Nephron (organoid): Measurements from ENCODE around the gene CCL14.

Experiments used
- H3K27ac Mint-ChIP-seq, 3 experiments: 2 replicates each; pipeline ENCODE4 v1.8.0; 2020; ENCODE audit warnings: mixed read lengths in 3 of 3, mild to moderate bottlenecking in 2 of 3, moderate library complexity in 1 of 3
- H3K27me3 Mint-ChIP-seq: 2 replicates; pipeline ENCODE4 v1.8.0; 2021; ENCODE audit warnings: low read depth, mild to moderate bottlenecking, moderate library complexity, mixed read lengths
- H3K36me3 Mint-ChIP-seq: 2 replicates; pipeline ENCODE4 v1.8.0; 2020; ENCODE audit warnings: low read depth, mixed read lengths
- H3K4me1 Mint-ChIP-seq: 2 replicates; pipeline ENCODE4 v1.8.0; 2020; ENCODE audit warnings: mixed read lengths
- H3K4me3 Mint-ChIP-seq, 3 experiments: 2 replicates each; pipeline ENCODE4 v1.8.0; 2020; ENCODE audit warnings: mild to moderate bottlenecking in 3 of 3, mixed read lengths in 3 of 3, moderate library complexity in 2 of 3
- H3K9me3 Mint-ChIP-seq: 2 replicates; pipeline ENCODE4 v1.8.0; 2020; ENCODE audit warnings: mixed read lengths
- TF ChIP-seq, protein P1 (sequence below), 3 experiments: fragments of 200-600 bp; sonication (generic); IDR thresholded peaks; one replicate each; pipeline ENCODE4 v1.5.0; 2021; ENCODE audit warnings: antibody characterized with exemption in 3 of 3; ENCODE audit not compliant: unreplicated experiment in 3 of 3

The CCL14 gene

DNA sequence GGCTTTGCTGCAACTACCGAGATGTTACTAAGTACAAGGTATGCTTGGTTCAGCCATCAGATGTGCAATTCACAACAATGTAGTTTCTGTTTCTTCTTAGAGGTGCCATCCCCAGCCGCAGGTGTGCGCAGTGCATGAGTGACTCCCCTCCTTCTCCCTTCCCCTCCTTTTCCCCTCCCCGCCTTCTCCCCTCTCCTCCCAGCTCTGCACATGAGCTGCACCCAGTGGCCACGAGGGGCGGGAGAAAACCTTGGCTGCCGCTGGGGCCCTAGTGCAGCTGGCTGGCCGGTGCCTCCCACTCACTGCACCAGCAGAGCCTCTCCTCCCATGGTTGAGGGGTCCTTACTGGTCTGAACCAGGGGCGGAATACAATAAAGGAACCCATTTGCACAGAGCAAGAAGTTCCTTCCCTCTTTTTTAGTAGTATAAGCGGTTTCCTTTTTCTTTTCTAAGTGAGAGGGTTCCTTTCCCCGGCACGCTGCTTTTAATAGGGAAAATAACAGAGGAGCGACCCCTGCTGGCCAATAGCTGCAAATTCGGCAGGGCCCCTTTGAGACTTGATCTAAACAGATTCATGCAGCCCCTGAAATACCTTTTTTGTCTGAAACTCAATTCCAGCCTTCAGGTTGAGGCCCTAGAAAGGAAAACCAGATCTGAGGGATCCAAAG is 22.6 kb upstream of the CCL14 start:
- H3K27me3 Mint-ChIP-seq = peaks cover 24% of the 10 kb centered on the region
- H3K4me1 Mint-ChIP-seq = peaks cover 4% of the 10 kb centered on the region
- H3K27ac Mint-ChIP-seq = no peak overlapping the region
- H3K9me3 Mint-ChIP-seq = peaks cover 28% of the 10 kb centered on the region
- no peaks in the 10 kb centered on the region for H3K36me3 Mint-ChIP-seq
- TF ChIP-seq, protein P1, sequence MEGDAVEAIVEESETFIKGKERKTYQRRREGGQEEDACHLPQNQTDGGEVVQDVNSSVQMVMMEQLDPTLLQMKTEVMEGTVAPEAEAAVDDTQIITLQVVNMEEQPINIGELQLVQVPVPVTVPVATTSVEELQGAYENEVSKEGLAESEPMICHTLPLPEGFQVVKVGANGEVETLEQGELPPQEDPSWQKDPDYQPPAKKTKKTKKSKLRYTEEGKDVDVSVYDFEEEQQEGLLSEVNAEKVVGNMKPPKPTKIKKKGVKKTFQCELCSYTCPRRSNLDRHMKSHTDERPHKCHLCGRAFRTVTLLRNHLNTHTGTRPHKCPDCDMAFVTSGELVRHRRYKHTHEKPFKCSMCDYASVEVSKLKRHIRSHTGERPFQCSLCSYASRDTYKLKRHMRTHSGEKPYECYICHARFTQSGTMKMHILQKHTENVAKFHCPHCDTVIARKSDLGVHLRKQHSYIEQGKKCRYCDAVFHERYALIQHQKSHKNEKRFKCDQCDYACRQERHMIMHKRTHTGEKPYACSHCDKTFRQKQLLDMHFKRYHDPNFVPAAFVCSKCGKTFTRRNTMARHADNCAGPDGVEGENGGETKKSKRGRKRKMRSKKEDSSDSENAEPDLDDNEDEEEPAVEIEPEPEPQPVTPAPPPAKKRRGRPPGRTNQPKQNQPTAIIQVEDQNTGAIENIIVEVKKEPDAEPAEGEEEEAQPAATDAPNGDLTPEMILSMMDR (IDR thresholded peaks at IDR 0.05; ENCODE audit: unreplicated experiment in 3 of 3) = no peak
- H3K4me3 Mint-ChIP-seq = no peak overlapping the region

DNA sequence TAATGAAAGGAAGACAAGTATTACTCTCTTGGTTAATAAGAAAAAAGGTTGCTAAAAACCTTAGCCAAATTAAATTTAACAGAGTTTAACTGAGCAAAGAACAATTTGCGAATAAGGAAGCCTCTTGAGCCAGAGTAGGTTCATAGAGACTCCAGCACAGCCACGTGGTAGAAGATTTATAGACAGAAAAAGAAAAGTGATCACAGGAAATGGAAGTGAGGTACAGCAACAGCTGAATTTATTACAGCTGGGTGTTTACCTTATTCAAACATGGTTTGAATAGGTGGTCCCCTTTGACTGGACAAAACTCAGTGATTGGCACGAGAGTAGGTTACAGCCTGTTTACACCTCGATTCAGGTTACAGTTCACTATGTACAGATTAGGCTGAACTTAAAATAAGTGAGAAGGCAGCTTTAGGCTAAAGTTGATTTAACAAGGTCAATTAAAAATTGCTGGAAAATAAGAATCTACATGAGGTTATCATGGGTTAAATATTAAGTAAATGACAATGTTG is 18.1 kb upstream of the CCL14 start:
- Mint-ChIP-seq H3K27ac (peak overlapping the region in 1 of 3 experiments; percentile 6), H3K9me3 (peaks cover 8% of the 10 kb centered on the region), H3K36me3 (no peaks in the 10 kb centered on the region), H3K27me3 (peaks cover 10% of the 10 kb centered on the region), H3K4me1 (peaks cover 11% of the 10 kb centered on the region), H3K4me3 (no peak overlapping the region)
- TF ChIP-seq, protein P1 (IDR thresholded peaks at IDR 0.05; ENCODE audit: unreplicated experiment in 3 of 3) = no peak

DNA sequence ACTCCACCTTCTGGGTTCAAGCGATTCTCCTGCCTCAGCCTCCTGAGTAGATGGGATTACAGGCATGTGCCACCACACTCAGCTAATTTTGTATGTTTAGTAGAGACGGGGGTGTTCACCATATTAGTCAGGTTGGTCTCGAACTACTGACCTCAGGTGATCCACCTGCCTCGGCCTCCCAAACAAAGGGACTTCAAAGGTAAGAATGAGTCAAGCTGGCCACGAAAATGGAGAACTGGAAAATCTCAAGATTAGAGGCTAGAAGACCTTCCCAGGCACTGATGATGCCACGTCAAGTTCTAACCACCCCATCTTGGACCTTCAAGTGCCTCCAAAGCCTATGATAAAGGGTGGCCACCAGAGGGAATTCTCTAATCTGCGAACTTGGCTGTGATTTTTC is 16.1 kb upstream of the CCL14 start:
- H3K27me3 Mint-ChIP-seq = peaks cover 19% of the 10 kb centered on the region
- no peak overlapping the region for H3K27ac Mint-ChIP-seq
- H3K9me3 Mint-ChIP-seq = no peaks in the 10 kb centered on the region
- TF ChIP-seq, protein P1 (IDR thresholded peaks at IDR 0.05; ENCODE audit: unreplicated experiment in 3 of 3) = no peak
- H3K4me1 Mint-ChIP-seq = peaks cover 11% of the 10 kb centered on the region
- no peak overlapping the region for H3K4me3 Mint-ChIP-seq
- H3K36me3 Mint-ChIP-seq = no peaks in the 10 kb centered on the region

DNA sequence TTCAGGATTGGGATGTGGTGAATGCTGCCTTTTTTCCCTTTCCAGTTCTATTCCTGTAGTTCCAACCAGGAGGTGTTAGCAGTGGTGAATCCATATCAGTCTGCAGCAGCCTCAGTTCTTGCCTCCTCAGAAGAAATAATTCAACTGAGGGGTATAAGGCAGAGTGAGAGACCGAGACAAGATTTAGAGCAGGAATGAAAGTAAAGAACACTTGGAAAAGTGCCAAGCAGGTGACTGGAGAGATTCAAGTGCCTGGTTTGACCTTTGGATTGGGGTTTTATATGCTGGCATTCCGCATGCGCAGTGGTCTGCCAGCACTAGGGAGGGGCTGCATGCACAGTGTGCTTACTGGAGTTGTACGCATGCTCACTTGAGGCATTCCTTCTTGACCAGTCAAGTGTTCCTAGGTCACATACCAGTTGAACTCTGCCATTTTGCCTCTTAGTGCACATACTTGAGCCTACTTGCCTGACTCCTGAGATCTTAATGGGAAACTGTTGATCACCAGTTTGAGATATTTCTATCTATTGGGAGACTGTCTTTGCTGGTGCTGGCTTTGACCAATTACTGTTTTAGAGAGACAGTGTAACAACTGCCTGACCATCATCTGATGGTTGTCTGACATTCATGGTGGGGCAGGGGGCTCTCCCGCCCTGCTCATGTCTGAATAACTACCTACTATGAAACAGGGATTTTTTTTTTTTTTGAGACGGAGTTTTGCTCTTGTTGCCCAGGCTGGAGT is 15.5 kb upstream of the CCL14 start:
- H3K36me3 Mint-ChIP-seq = no peaks in the 10 kb centered on the region
- peaks cover 19% of the 10 kb centered on the region for H3K27me3 Mint-ChIP-seq
- TF ChIP-seq, protein P1 (IDR thresholded peaks at IDR 0.05; ENCODE audit: unreplicated experiment in 3 of 3) = no peak
- no peaks in the 10 kb centered on the region for H3K9me3 Mint-ChIP-seq
- H3K4me3 Mint-ChIP-seq = no peak overlapping the region
- peaks cover 11% of the 10 kb centered on the region for H3K4me1 Mint-ChIP-seq
- peak overlapping the region; percentile 46 to 91 (median 59) for H3K27ac Mint-ChIP-seq

DNA sequence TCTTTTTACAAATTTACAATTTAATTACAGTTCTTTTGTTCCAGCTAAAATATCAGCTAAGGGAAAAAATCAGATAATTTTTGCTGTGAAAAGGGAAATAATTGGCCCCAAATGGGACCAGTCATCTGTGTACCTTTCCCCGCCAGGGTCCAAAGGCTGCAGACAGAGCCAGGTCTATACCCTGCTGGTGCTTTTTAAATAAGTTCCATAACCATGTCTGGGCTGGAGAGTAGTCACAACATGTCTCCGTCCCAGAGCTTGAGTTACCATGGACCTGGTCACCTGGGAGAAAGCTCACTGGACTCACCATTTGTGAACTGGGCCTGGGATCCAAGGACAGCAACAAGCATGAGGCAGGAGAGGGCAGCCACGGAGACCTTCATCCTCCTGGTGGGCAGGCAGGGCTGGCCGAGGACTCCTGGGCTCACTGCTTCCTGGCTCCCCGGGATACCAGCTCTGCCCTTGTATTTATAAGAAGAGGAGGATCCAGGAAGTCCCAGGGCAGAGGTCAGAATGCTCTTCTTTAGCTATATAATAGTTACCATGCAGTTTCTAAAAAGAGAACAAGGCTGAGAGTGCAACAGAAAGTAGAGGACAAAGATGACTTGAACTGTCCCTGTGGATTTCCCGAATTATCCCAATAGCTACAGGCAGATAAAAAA is 14.7 kb upstream of the CCL14 start, which contains the start of gene CCL15:
Gene CCL15 (minus strand): TSS at position 444 of the 662 bp plus-strand sequence. CDS start 61 bp downstream, at position 383.
- Mint-ChIP-seq H3K27me3 (peaks cover 19% of the 10 kb centered on the region), H3K27ac (peak within 1 kb of the TSS; percentile 46 to 91 (median 59)), H3K4me1 (peaks cover 11% of the 10 kb centered on the region), H3K4me3 (peak within 1 kb of the TSS in 1 of 3 experiments; percentile 58), H3K36me3 (no peaks in the 10 kb centered on the region), H3K9me3 (no peaks in the 10 kb centered on the region)
- TF ChIP-seq, protein P1 (IDR thresholded peaks at IDR 0.05; ENCODE audit: unreplicated experiment in 3 of 3) = no peak
